WTC11 (cell line): ENCODE measurements around the gene ALDOA. TPM values are rescaled to one million over a fixed set of nuclear protein-coding genes. Genes with fewer than 3 reads are reported as not detected.

ENCODE experiments used
- ATAC-seq: fragments of 200-7000 bp; cut with Tn5 transposase; 2 replicates; pipeline ENCODE4 v1.10.0; 2021; ENCODE audit warnings: mild to moderate bottlenecking, moderate library complexity
- CTCF ChIA-PET: fragments of 300-600 bp; sonication (Branson Sonifier 250); formaldehyde crosslinking; loops from one replicate; lab custom pipeline; 2021; ENCODE audit warnings: antibody characterized with exemption; lab: Charles Lee
- POLR2A ChIA-PET: fragments of 350-600 bp; sonication (Branson Sonifier 250); formaldehyde crosslinking; loops from one replicate; lab custom pipeline; 2021; ENCODE audit warnings: antibody characterized with exemption; lab: Charles Lee
- DNase-seq: peaks from one replicate; pipeline ENCODE4 v3.0.0; 2021; ENCODE audit warnings: low spot score
- H3K27ac Mint-ChIP-seq: 2 replicates; pipeline ENCODE4 v1.8.0; 2021; ENCODE audit warnings: mixed read lengths
- H3K27me3 Mint-ChIP-seq: 2 replicates; pipeline ENCODE4 v1.8.0; 2021; ENCODE audit warnings: low read depth, mild to moderate bottlenecking, moderate library complexity, mixed read lengths
- H3K36me3 Mint-ChIP-seq: 2 replicates; pipeline ENCODE4 v1.8.0; 2021; ENCODE audit warnings: mixed read lengths
- H3K4me1 Mint-ChIP-seq: 2 replicates; pipeline ENCODE4 v1.8.0; 2022; ENCODE audit warnings: mixed read lengths
- H3K4me3 Mint-ChIP-seq: 2 replicates; pipeline ENCODE4 v1.8.0; 2021; ENCODE audit warnings: mild to moderate bottlenecking, moderate library complexity, mixed read lengths
- H3K9me3 Mint-ChIP-seq: 2 replicates; pipeline ENCODE4 v1.8.0; 2021; ENCODE audit warnings: mixed read lengths
- ARID4B ChIP-seq: sonication (generic); formaldehyde crosslinking; IDR thresholded peaks from 2 replicates; pipeline ENCODE4 v1.8.0; 2023; ENCODE audit warnings: missing genetic modification reagents, mild to moderate bottlenecking, borderline replicate concordance
- ATF6 ChIP-seq: sonication (generic); formaldehyde crosslinking; IDR thresholded peaks from 2 replicates; pipeline ENCODE4 v1.8.1; 2023; ENCODE audit warnings: mild to moderate bottlenecking, missing genetic modification reagents
- CREM ChIP-seq: sonication (generic); formaldehyde crosslinking; IDR thresholded peaks from 2 replicates; pipeline ENCODE4 v1.8.1; 2022; ENCODE audit warnings: mild to moderate bottlenecking, missing genetic modification reagents, moderate library complexity
- ESRRA ChIP-seq: sonication (generic); formaldehyde crosslinking; IDR thresholded peaks from 2 replicates; pipeline ENCODE4 v1.8.1; 2022; ENCODE audit warnings: mild to moderate bottlenecking, missing genetic modification reagents, borderline replicate concordance
- ETV6 ChIP-seq: sonication (generic); formaldehyde crosslinking; IDR thresholded peaks from 2 replicates; pipeline ENCODE4 v1.8.1; 2022; ENCODE audit warnings: mild to moderate bottlenecking, missing genetic modification reagents
- GTF2I ChIP-seq: fragments of 250-450 bp; sonication (Bioruptor Pico); conservative IDR thresholded peaks from 2 replicates; pipeline ENCODE4 v1.4.0; 2021; ENCODE audit warnings: mild to moderate bottlenecking
- IRF1 ChIP-seq: sonication (generic); formaldehyde crosslinking; IDR thresholded peaks from 2 replicates; pipeline ENCODE4 v1.8.0; 2023; ENCODE audit warnings: missing genetic modification reagents
- JUN ChIP-seq: sonication (generic); formaldehyde crosslinking; IDR thresholded peaks from 2 replicates; pipeline ENCODE4 v1.8.0; 2023; ENCODE audit warnings: mild to moderate bottlenecking, missing genetic modification reagents
- NR3C1 ChIP-seq: sonication (generic); formaldehyde crosslinking; conservative IDR thresholded peaks from 2 replicates; pipeline ENCODE4 v1.8.1; 2023; ENCODE audit warnings: low read depth, mild to moderate bottlenecking, missing genetic modification reagents
- OVOL2 ChIP-seq: fragments of 250-450 bp; sonication (Bioruptor Pico); IDR thresholded peaks from 2 replicates; pipeline ENCODE4 v1.9.0; 2021; ENCODE audit warnings: mild to moderate bottlenecking, borderline replicate concordance
- PREB ChIP-seq: sonication (generic); formaldehyde crosslinking; IDR thresholded peaks from 2 replicates; pipeline ENCODE4 v1.8.1; 2022; ENCODE audit warnings: mild to moderate bottlenecking, missing genetic modification reagents, moderate library complexity, borderline replicate concordance
- RORB ChIP-seq: fragments of 250-450 bp; sonication (Bioruptor Pico); IDR thresholded peaks from 2 replicates; pipeline ENCODE4 v1.9.0; 2021; ENCODE audit warnings: mild to moderate bottlenecking
- TEAD1 ChIP-seq: sonication (generic); formaldehyde crosslinking; IDR thresholded peaks from 2 replicates; pipeline ENCODE4 v1.8.0; 2022; ENCODE audit warnings: mild to moderate bottlenecking, missing genetic modification reagents
- TEAD4 ChIP-seq: sonication (generic); formaldehyde crosslinking; IDR thresholded peaks from 2 replicates; pipeline ENCODE4 v1.8.0; 2022; ENCODE audit warnings: mild to moderate bottlenecking, missing genetic modification reagents
- ZBTB43 ChIP-seq: sonication (generic); formaldehyde crosslinking; IDR thresholded peaks from 2 replicates; pipeline ENCODE4 v1.8.1; 2023; ENCODE audit warnings: mild to moderate bottlenecking, missing genetic modification reagents
- ZNF121 ChIP-seq: sonication (generic); formaldehyde crosslinking; IDR thresholded peaks from 2 replicates; pipeline ENCODE4 v1.8.0; 2023; ENCODE audit warnings: missing genetic modification reagents
- ZNF138 ChIP-seq: sonication (generic); formaldehyde crosslinking; conservative IDR thresholded peaks from 2 replicates; pipeline ENCODE4 v1.8.1; 2022; ENCODE audit warnings: mild to moderate bottlenecking, moderate library complexity, missing genetic modification reagents
- ZNF263 ChIP-seq: sonication (generic); formaldehyde crosslinking; IDR thresholded peaks from 2 replicates; pipeline ENCODE4 v1.8.1; 2022; ENCODE audit warnings: low read depth, mild to moderate bottlenecking, moderate library complexity, missing genetic modification reagents
- ZNF423 ChIP-seq: fragments of 250-450 bp; sonication (Bioruptor Pico); IDR thresholded peaks from 2 replicates; pipeline ENCODE4 v2.1.2; 2022; ENCODE audit warnings: mild to moderate bottlenecking, moderate library complexity
- ZNF425 ChIP-seq: fragments of 250-450 bp; sonication (Bioruptor Pico); conservative IDR thresholded peaks from 2 replicates; pipeline ENCODE4 v1.9.0; 2021; ENCODE audit warnings: mild to moderate bottlenecking
- total RNA-seq: library from RNA; stranded (reverse); gene quantifications from 3 replicates; pipeline ENCODE4 v1.2.3, GENCODE V29; 2021

The ALDOA gene
- total RNA-seq, 1 experiment from 2014 or later = 1,537 TPM

GRCh38 chr16:30025156-30025555, 40.4 kb upstream of the ALDOA start:
- TF ChIP-seq NR3C1 (CRISPR knock-in tag) (no peak), JUN (no peak), TEAD4 (CRISPR knock-in tag) (no peak), GTF2I (CRISPR knock-in tag) (no peak), PREB (CRISPR knock-in tag) (no peak)
- TF ChIP-seq, all 79 proteins: peak for 0
- DNase-seq (no peak), ATAC-seq (no peak)
- ChIA-PET POLR2A (no interaction called here), CTCF (interaction anchor here (1.8 kb wide), 1 partner anchor 67 kb away, joined by 6 read pairs; no protein-coding TSS in a partner anchor)
- no peaks in the 10 kb centered on the region for H3K36me3 Mint-ChIP-seq
- H3K4me1 Mint-ChIP-seq = peaks cover 26% of the 10 kb centered on the region
- H3K27ac Mint-ChIP-seq = no peak overlapping the region
- H3K27me3 Mint-ChIP-seq = 0 out of 2 replicates have a peak, but pooled peaks cover 4% of the 10 kb centered on the region
- H3K9me3 Mint-ChIP-seq = no peaks in the 10 kb centered on the region
- no peak overlapping the region for H3K4me3 Mint-ChIP-seq

GRCh38 chr16:30025574-30025973, 40.0 kb upstream of the ALDOA start:
- H3K27me3 Mint-ChIP-seq = 0 out of 2 replicates have a peak, but pooled peaks cover 4% of the 10 kb centered on the region
- ChIA-PET POLR2A (no interaction called here), CTCF (interaction anchor here (1.8 kb wide), 1 partner anchor 67 kb away, joined by 6 read pairs; no protein-coding TSS in a partner anchor)
- H3K9me3 Mint-ChIP-seq = no peaks in the 10 kb centered on the region
- H3K27ac Mint-ChIP-seq = no peak overlapping the region
- ATAC-seq (no peak), DNase-seq (no peak)
- no peak overlapping the region for H3K4me3 Mint-ChIP-seq
- H3K36me3 Mint-ChIP-seq = no peaks in the 10 kb centered on the region
- peaks cover 27% of the 10 kb centered on the region for H3K4me1 Mint-ChIP-seq
- no peak for TF ChIP-seq RORB
- TF ChIP-seq ZBTB43 (CRISPR knock-in tag) = no peak
- no peak for TF ChIP-seq OVOL2 (CRISPR knock-in tag)
- TF ChIP-seq ATF6 (CRISPR knock-in tag) = no peak
- TF ChIP-seq ZNF423 (CRISPR knock-in tag) = no peak
- TF ChIP-seq ZNF425 (CRISPR knock-in tag) = no peak
- no peak for TF ChIP-seq IRF1
- TF ChIP-seq ETV6 (CRISPR knock-in tag) = no peak
- no peak for TF ChIP-seq TEAD1 (CRISPR knock-in tag)
- TF ChIP-seq ZNF138 (CRISPR knock-in tag) = no peak
- no peak for TF ChIP-seq NR3C1 (CRISPR knock-in tag)
- TF ChIP-seq, all 79 proteins: peak for 0

- DNase-seq (no peak), ATAC-seq (no peak)
- H3K4me1 Mint-ChIP-seq = peaks cover 25% of the 10 kb centered on the region
- H3K9me3 Mint-ChIP-seq = no peaks in the 10 kb centered on the region
- no peak overlapping the region for H3K4me3 Mint-ChIP-seq
- H3K27ac Mint-ChIP-seq = no peak overlapping the region
- H3K36me3 Mint-ChIP-seq = no peaks in the 10 kb centered on the region
- H3K27me3 Mint-ChIP-seq = peaks cover 5% of the 10 kb centered on the region; the same call in 1 of the 2 replicates
- ChIA-PET POLR2A (no interaction called here), CTCF (no interaction called here)
- TF ChIP-seq ZNF263 (CRISPR knock-in tag) (no peak), CREM (CRISPR knock-in tag) (no peak), NR3C1 (CRISPR knock-in tag) (no peak), ESRRA (CRISPR knock-in tag) (no peak), ARID4B (CRISPR knock-in tag) (no peak), ZNF121 (CRISPR knock-in tag) (no peak)
Observed at GRCh38 chr16:30026449-30026848, 39.1 kb upstream of the ALDOA start.
